Kidney (tissue), 14 donors: Measurements from ENCODE around the gene GRM1. TPM values are rescaled to one million over a fixed set of nuclear protein-coding genes. Genes with fewer than 3 reads are reported as not detected.
"Not testable (repeated sequence)": the region's sequence is repeated elsewhere in the genome, so short reads cannot be mapped to it uniquely, and the experiment has no call there.

Experiments
- DNase-seq, 5 donors: peaks; one replicate each; pipeline ENCODE4 v3.0.0-alpha.2; 2013 to 2020
- FAIRE-seq: peaks from 2 replicates; lab custom pipeline; 2012; peaks lifted over from hg19 to GRCh38; lab: Jason Lieb, UNC
- H3K27ac ChIP-seq, 2 donors: one replicate each; pipeline ENCODE4 v1.7.0; 2013; ENCODE audit warnings: low read depth in 2 of 2, low read length in 2 of 2, inconsistent platforms in 1 of 2
- H3K27me3 ChIP-seq: one replicate; pipeline ENCODE4 v1.7.1; 2013; ENCODE audit warnings: low read length, inconsistent platforms; ENCODE audit not compliant: control insufficient read depth, insufficient read depth
- H3K36me3 ChIP-seq, 3 donors: one replicate each; pipeline versions ENCODE4 v1.7.0 to v1.7.1; 2013; ENCODE audit warnings: low read length in 3 of 3, control low read depth in 1 of 3, inconsistent platforms in 1 of 3; ENCODE audit not compliant: insufficient read depth in 3 of 3, control insufficient read depth in 2 of 3
- H3K4me1 ChIP-seq, 3 donors: one replicate each; pipeline versions ENCODE4 v1.7.0 to v1.7.1; 2013; ENCODE audit warnings: low read length in 3 of 3, inconsistent platforms in 1 of 3, low read depth in 1 of 3; ENCODE audit not compliant: control insufficient read depth in 2 of 3, insufficient read depth in 2 of 3
- H3K4me3 ChIP-seq, 3 donors: one replicate each; pipeline versions ENCODE4 v1.7.0 to v1.8.1; 2013; ENCODE audit warnings: low read length in 3 of 3, control low read depth in 1 of 3, inconsistent platforms in 1 of 3
- H3K9ac ChIP-seq, 3 donors: one replicate each; pipeline versions ENCODE4 v1.7.0 to v1.7.1; 2013; ENCODE audit warnings: low read length in 3 of 3, control low read depth in 1 of 3, inconsistent platforms in 1 of 3
- H3K9me3 ChIP-seq, 3 donors: one replicate each; pipeline versions ENCODE4 v1.7.0 to v1.7.1; 2013; ENCODE audit warnings: low read length in 3 of 3, control low read depth in 1 of 3, inconsistent platforms in 1 of 3; ENCODE audit not compliant: control insufficient read depth in 2 of 3, insufficient read depth in 1 of 3
- intact Hi-C: fragments of 100-400 bp; cut with DNase I; formaldehyde crosslinking; loops from one replicate; pipeline ENCODE4 v1.11.1; 2022
- polyA plus RNA-seq: library from polyadenylated mRNA; stranded (reverse); fragments of 350-450 nt; fragmentation: Illumina TruSeq; extraction: RNeasy Lipid Tissue Mini Kit (QIAGEN cat#74804); gene quantifications from one replicate; pipeline ENCODE4 v1.2.3, GENCODE V29; 2014; ENCODE audit warnings: low read depth, low replicate concordance; ENCODE audit not compliant: insufficient read depth
- total RNA-seq: library from RNA; stranded (reverse); fragmentation: NEBNext Ultra II Directional; extraction: Animal tissue kit (Norgen Biotek cat#: 25700); gene quantifications from one replicate; pipeline ENCODE4 v1.2.1, GENCODE V29; 2021
- TF ChIP-seq, protein P1 (sequence below): IDR thresholded peaks from 3 replicates; pipeline ENCODE4 v1.5.1; 2012; ENCODE audit warnings: mild to moderate bottlenecking, moderate library complexity, borderline replicate concordance; ENCODE audit not compliant: insufficient read depth; ENCODE audit errors: extremely low read depth
- donor health status: control.
- donor health status: control.
- donor health status: control.
- donor health status: control.
- donor health status: control.
- donor health status: DM: yes; HTN: yes; CAD: no.
- donor health status: Normal renal cell carcinoma (clear cell type).

Gene GRM1
- total and polyA plus RNA-seq, 2 donors from 2014 or later, result 0.19 to 0.82 TPM

GRCh38 chr6:146240807-146241206 lies 211.9 kb downstream of the GRM1 start:
- no peaks in the 10 kb centered on the region for H3K36me3 ChIP-seq
- intact Hi-C loops, result no loop called here
- TF ChIP-seq, protein P1, sequence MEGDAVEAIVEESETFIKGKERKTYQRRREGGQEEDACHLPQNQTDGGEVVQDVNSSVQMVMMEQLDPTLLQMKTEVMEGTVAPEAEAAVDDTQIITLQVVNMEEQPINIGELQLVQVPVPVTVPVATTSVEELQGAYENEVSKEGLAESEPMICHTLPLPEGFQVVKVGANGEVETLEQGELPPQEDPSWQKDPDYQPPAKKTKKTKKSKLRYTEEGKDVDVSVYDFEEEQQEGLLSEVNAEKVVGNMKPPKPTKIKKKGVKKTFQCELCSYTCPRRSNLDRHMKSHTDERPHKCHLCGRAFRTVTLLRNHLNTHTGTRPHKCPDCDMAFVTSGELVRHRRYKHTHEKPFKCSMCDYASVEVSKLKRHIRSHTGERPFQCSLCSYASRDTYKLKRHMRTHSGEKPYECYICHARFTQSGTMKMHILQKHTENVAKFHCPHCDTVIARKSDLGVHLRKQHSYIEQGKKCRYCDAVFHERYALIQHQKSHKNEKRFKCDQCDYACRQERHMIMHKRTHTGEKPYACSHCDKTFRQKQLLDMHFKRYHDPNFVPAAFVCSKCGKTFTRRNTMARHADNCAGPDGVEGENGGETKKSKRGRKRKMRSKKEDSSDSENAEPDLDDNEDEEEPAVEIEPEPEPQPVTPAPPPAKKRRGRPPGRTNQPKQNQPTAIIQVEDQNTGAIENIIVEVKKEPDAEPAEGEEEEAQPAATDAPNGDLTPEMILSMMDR, result no peak
- no peak overlapping the region for H3K27ac ChIP-seq
- peaks cover 0 to 3% (median 0%) of the 10 kb centered on the region in 3 donors for H3K9me3 ChIP-seq
- no peaks in the 10 kb centered on the region for H3K4me1 ChIP-seq
- no peak overlapping the region for H3K4me3 ChIP-seq
- no peaks in the 10 kb centered on the region for H3K27me3 ChIP-seq
- DNase-seq (no peak), FAIRE-seq (no peak)
- no peak overlapping the region for H3K9ac ChIP-seq

DNA sequence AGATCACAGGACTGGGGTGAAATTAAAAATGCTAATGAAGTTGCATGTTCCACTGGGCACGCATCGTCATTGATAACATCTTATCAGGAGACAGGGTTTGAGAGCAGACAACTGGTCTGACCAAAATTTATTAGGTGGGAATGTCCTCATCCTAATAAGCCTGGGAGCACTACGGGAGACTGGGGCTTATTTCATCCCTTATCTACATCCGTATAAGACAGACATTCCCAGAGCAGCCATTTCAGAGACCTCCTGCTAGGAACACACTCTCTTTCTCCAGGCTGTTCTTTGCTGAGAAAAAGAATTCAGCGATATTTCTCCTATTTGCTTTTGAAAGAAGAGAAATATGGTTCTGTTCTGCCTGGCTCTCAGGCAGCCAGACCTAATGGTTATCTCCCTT lies 214.8 kb downstream of the GRM1 start:
- H3K27me3 ChIP-seq, DNase-seq, FAIRE-seq, H3K4me1 ChIP-seq, H3K36me3 ChIP-seq, H3K4me3 ChIP-seq, H3K27ac ChIP-seq, intact Hi-C loops, H3K9me3 ChIP-seq, H3K9ac ChIP-seq: not testable (repeated sequence)

- TF ChIP-seq, protein P1, result no peak
- DNase-seq, result no peak
- Histone ChIP-seq H3K36me3 (no peaks in the 10 kb centered on the region), H3K4me3 (no peak overlapping the region), H3K4me1 (no peaks in the 10 kb centered on the region), H3K27ac (no peak overlapping the region), H3K9ac (no peak overlapping the region), H3K9me3 (peaks cover 0 to 3% (median 0%) of the 10 kb centered on the region in 3 donors), H3K27me3 (no peaks in the 10 kb centered on the region)
- no peak for FAIRE-seq
- intact Hi-C loops, result no loop called here
Observed at GRCh38 chr6:146244630-146245143, 215.8 kb downstream of the GRM1 start.

DNA sequence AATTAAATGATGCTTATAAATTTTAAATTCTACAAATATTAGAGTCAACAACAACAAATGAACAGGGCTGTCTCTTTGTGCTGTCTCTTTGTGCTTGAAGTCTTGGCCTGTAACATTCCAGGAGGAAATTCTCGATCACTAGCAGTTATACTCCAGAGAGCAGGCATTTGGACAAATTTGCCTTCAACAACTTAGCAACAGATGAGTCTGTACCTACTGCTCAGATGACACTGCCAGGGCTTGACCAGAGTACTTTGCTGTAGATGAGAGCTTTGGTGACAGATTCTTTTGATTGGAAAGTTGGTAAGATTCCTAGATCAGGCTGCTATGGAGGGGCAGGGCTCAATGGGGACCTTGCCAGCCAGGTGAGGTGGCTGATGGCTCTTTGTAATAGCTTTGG lies 217.2 kb downstream of the GRM1 start:
- FAIRE-seq (no peak), DNase-seq (no peak)
- no peak overlapping the region for H3K4me3 ChIP-seq
- H3K36me3 ChIP-seq, result no peaks in the 10 kb centered on the region
- peaks cover 0 to 3% (median 0%) of the 10 kb centered on the region in 3 donors for H3K9me3 ChIP-seq
- TF ChIP-seq, protein P1, result no peak
- no peaks in the 10 kb centered on the region for H3K27me3 ChIP-seq
- H3K4me1 ChIP-seq, result no peaks in the 10 kb centered on the region
- no peak overlapping the region for H3K27ac ChIP-seq
- no peak overlapping the region for H3K9ac ChIP-seq
- intact Hi-C loops, result no loop called here
